ENCODE measurements around the gene PON1.

DNA sequence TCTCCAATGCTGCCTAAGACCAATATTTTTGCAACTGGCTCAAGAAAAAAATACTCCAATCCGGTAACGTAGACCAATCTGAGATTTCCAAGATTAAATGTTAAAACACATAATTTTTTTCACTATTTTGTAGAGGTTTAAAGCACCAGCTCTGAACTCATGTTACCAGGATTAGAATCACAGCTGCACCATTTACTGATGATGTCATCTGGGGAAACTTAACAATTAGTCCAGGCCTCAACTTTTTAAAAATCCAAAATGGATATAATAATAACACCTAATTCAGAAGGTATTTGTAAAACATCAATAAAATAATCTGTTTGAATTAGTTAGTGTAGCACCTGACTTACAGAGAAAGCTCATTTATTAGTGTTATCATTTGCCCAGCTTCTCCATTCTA is 14.4 kb downstream of the PON1 start:
- TF ChIP-seq CHD1 (IDR thresholded peaks at IDR 0.05; ENCODE audit: low read depth, low read length) (no peak), YY1 (IDR thresholded peaks at IDR 0.05; ENCODE audit: low read depth, low read length) (no peak), GTF2F1 (IDR thresholded peaks at IDR 0.05; ENCODE audit: borderline replicate concordance, low read depth, low read length) (no peak), MAFK (IDR thresholded peaks at IDR 0.05; ENCODE audit: low read depth, low read length) (no peak)
- TF ChIP-seq, protein P1, sequence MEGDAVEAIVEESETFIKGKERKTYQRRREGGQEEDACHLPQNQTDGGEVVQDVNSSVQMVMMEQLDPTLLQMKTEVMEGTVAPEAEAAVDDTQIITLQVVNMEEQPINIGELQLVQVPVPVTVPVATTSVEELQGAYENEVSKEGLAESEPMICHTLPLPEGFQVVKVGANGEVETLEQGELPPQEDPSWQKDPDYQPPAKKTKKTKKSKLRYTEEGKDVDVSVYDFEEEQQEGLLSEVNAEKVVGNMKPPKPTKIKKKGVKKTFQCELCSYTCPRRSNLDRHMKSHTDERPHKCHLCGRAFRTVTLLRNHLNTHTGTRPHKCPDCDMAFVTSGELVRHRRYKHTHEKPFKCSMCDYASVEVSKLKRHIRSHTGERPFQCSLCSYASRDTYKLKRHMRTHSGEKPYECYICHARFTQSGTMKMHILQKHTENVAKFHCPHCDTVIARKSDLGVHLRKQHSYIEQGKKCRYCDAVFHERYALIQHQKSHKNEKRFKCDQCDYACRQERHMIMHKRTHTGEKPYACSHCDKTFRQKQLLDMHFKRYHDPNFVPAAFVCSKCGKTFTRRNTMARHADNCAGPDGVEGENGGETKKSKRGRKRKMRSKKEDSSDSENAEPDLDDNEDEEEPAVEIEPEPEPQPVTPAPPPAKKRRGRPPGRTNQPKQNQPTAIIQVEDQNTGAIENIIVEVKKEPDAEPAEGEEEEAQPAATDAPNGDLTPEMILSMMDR (IDR thresholded peaks at IDR 0.05; ENCODE audit: control extremely low read depth in 1 of 3, insufficient read depth in 1 of 3, low read depth in 1 of 3, low read length in 3 of 3), result no peak

Data from H1 (cell line).